ENCODE measurements around the gene ISLR.

GRCh38 chr15:74124759-74125158 lies 48.8 kb upstream of the ISLR start:
- TF ChIP-seq FOXP2 (optimal IDR thresholded peaks at IDR 0.05; ENCODE audit: borderline replicate concordance, extremely low read depth, extremely low read length, insufficient read depth): no peak
- no peak for TF ChIP-seq SIN3A (IDR thresholded peaks at IDR 0.05; ENCODE audit: borderline replicate concordance, insufficient read depth, low read length)
